Measurements from ENCODE around the gene INTS1. TPM values are rescaled to one million over a fixed set of nuclear protein-coding genes. Genes with fewer than 3 reads are reported as not detected.

Gene INTS1
- total and polyA plus RNA-seq, 4 experiments from 2014 or later: 6.0 to 137 (median 82.2) TPM

DNA sequence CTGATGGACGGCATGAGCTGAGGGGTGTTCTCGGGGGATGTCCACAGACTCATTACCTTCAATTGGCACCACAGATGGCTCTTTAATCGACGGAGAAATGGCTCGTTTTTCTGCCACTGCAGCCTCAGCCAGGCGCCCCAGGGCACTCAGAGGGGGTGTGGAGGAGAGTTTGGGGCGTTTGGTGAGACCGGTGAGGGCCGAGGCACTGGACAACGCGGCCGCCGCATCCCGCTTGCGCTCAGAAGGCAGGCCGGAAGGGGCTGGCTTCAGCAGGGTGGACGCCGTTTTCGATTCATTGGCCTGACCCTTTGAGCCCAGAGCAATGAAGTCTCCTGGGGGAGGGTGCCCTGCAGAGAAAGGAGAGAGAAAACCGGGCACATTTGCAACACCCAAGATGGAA, 1.3 kb downstream of the INTS1 start:
- POLR2A ChIA-PET (ENCODE audit: partially characterized antibody): interaction anchor here (1.2 kb wide), 1 partner anchor 10 kb away, joined by 4 read pairs; no protein-coding TSS in a partner anchor
- Mint-ChIP-seq H3K4me3 (peak overlapping the region; percentile 79 to 87 (median 86)), H3K4me1 (peaks cover 21 to 37% (median 31%) of the 10 kb centered on the region in 4 donors), H3K9me3 (peaks cover 0 to 3% (median 0%) of the 10 kb centered on the region in 8 donors), H3K36me3 (peaks cover 8 to 31% of the 10 kb centered on the region in 2 donors), H3K27me3 (no peaks in the 10 kb centered on the region), H3K27ac (peak overlapping the region in 6 of 7 donors; percentile 56 to 88 (median 79))
- H3K4me3 ChIP-seq (ENCODE audit: low read length in 2 of 2): peak overlapping the region in 1 of 2 donors; percentile 89
- H3K9me3 ChIP-seq (ENCODE audit: control insufficient read depth in 1 of 2, low read length in 2 of 2): no peaks in the 10 kb centered on the region
- DNase-seq: peak in 1 of 5 donors; percentile 33
- H3K27me3 ChIP-seq (ENCODE audit: insufficient read depth, low read length): no peaks in the 10 kb centered on the region
- peaks cover 25% of the 10 kb centered on the region for H3K36me3 ChIP-seq (ENCODE audit: insufficient read depth, low read length)
- CTCF ChIA-PET (ENCODE audit: partially characterized antibody): no interaction called here
- intact Hi-C loops (cut with micrococcal nuclease): no loop called here
- peaks cover 34% of the 10 kb centered on the region for H3K4me1 ChIP-seq (ENCODE audit: insufficient read depth, low read length)
- no peak overlapping the region for H3K27ac ChIP-seq (ENCODE audit: low read depth, low read length)

DNA sequence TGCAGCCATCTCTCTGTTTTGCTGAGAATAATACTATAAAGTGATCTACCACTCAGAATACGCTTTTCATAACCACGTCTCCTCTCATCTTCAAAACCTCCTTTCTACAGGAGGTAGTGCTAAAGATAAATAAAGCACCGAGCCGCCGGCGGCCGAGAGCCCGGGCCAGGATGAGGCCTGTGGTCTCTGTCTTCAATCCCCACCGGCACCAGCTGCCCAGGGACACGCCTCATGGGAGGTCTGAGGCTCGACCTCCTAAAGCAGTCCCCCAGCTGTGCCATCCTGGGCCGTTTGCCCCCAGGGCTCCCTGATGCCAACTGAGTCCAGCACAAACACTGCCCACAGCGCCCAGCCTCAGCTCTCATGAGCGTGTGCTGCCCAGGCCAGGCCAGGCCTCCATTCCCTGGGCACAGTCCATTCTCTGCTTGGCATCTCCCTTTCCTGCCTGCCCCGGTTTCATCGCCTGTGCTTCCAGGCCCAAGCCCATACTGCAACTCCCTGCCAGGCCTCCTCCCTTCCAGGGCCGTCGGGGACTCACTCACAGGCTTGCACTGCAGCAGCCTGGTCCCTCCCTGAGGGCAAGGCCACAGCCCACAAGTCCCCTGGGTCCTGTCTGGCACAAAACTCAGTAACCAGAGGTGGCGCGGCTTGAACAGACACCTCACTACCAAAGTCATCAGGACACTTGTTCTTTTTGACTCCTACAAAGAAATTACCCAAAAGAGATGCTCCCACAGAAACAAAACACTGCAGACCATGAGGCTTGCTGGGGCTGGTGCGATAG, 2.5 kb downstream of the INTS1 start:
- peaks cover 16 to 41% of the 10 kb centered on the region in 2 donors for H3K36me3 Mint-ChIP-seq
- Histone ChIP-seq H3K4me1 (ENCODE audit: insufficient read depth, low read length) (peaks cover 31% of the 10 kb centered on the region), H3K9me3 (ENCODE audit: control insufficient read depth in 1 of 2, low read length in 2 of 2) (no peaks in the 10 kb centered on the region), H3K27ac (ENCODE audit: low read depth, low read length) (no peak overlapping the region), H3K4me3 (ENCODE audit: low read length in 2 of 2) (no peak overlapping the region), H3K27me3 (ENCODE audit: insufficient read depth, low read length) (no peaks in the 10 kb centered on the region), H3K36me3 (ENCODE audit: insufficient read depth, low read length) (peaks cover 36% of the 10 kb centered on the region)
- peak overlapping the region; percentile 63 to 87 (median 84) for H3K4me3 Mint-ChIP-seq
- no peaks in the 10 kb centered on the region for H3K27me3 Mint-ChIP-seq
- ChIA-PET POLR2A (ENCODE audit: partially characterized antibody) (no interaction called here), CTCF (ENCODE audit: partially characterized antibody) (interaction anchor here (1.8 kb wide), 1 partner anchor 27 kb away, joined by 5 read pairs; no protein-coding TSS in a partner anchor)
- peak overlapping the region in 4 of 7 donors; percentile 61 to 81 (median 75) for H3K27ac Mint-ChIP-seq
- H3K9me3 Mint-ChIP-seq: peaks cover 0 to 3% (median 0%) of the 10 kb centered on the region in 8 donors
- DNase-seq: peak in 1 of 5 donors; percentile 9
- intact Hi-C loops (cut with micrococcal nuclease): no loop called here
- H3K4me1 Mint-ChIP-seq: peaks cover 18 to 33% (median 27%) of the 10 kb centered on the region in 4 donors

DNA sequence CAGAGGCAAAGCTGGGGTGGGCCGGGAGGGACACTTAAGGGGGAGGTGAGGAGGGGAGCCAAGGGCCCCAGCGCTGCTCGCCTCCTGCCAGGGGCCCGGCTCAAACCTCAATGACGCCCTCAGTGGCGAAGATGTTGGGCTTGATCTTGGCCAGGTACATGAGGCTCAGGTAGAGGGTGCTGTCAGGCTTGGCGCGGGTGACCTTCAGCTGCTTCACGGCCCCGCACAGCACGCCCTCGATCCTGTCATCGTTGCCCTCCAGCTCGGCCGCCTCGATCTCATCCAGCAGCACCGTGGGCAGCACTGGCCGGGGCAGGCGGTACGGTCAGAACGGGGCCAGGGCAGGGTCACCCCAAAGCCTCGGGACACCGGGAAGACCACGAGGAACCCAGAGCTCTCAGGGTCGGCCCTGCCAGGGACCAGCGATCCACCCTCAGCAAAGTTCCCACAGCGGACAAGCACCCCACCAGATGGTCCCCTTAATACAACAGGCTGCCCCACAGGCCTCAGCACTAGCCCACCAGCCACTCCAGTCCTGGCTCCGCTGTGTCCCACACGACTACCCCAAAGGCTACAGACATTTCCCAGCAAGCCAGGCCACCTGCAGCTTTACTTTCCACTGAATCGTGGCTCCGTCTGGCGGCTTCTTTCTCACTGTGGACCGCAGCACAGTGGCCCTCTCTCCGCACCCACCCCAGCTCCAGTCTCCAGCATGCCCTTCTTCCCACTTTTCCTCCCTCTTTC, 4.0 kb downstream of the INTS1 start:
- intact Hi-C loops (cut with micrococcal nuclease): no loop called here
- Histone ChIP-seq H3K4me3 (ENCODE audit: low read length in 2 of 2) (no peak overlapping the region), H3K9me3 (ENCODE audit: control insufficient read depth in 1 of 2, low read length in 2 of 2) (no peaks in the 10 kb centered on the region), H3K36me3 (ENCODE audit: insufficient read depth, low read length) (peaks cover 41% of the 10 kb centered on the region), H3K27me3 (ENCODE audit: insufficient read depth, low read length) (no peaks in the 10 kb centered on the region), H3K4me1 (ENCODE audit: insufficient read depth, low read length) (peaks cover 24% of the 10 kb centered on the region), H3K27ac (ENCODE audit: low read depth, low read length) (no peak overlapping the region)
- no peak for DNase-seq
- Mint-ChIP-seq H3K9me3 (no peaks in the 10 kb centered on the region), H3K27me3 (no peaks in the 10 kb centered on the region), H3K4me3 (no peak overlapping the region), H3K4me1 (peaks cover 14 to 30% (median 22%) of the 10 kb centered on the region in 4 donors), H3K27ac (peak overlapping the region in 2 of 7 donors; percentile 13 to 15), H3K36me3 (peaks cover 16 to 44% of the 10 kb centered on the region in 2 donors)
- POLR2A ChIA-PET (ENCODE audit: partially characterized antibody): no interaction called here
- CTCF ChIA-PET (ENCODE audit: partially characterized antibody): interaction anchor here (1.8 kb wide), 1 partner anchor 26 kb away, joined by 5 read pairs; no protein-coding TSS in a partner anchor

DNA sequence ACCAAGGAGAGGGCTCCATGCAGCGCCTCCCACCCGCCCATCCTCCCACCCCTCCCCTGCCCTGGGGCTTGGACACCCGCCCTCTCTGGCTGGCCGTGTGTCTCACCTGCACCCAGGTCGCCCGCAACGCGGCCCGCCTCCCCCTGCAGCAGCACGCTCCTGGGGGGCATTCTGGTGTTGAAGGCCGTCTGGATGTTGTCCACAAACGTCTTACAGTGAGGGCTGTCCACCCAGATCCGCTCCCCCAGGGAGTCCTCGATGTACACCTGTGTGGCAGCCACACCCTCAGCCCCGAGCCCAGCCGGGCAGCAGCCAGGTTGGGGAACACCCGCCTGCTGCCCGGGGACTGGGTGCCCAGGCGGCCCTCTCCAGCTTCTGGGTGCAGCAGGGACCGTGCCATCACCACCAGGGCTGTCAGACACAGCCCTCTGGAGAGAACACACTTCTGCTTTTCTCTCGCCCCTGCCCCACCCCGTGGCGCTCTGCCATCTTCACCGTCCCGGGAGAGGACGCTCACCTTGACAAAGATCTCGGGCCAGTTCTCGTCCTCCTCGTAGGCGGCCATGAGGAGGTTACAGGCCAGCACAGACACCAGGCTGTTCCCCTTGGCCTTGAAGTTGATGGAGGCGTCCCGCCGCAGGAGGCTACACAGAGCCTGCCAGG, 4.7 kb downstream of the INTS1 start:
- H3K9me3 Mint-ChIP-seq: no peaks in the 10 kb centered on the region
- H3K4me1 Mint-ChIP-seq: peaks cover 14 to 28% (median 22%) of the 10 kb centered on the region in 4 donors
- ChIA-PET CTCF (ENCODE audit: partially characterized antibody) (no interaction called here), POLR2A (ENCODE audit: partially characterized antibody) (no interaction called here)
- peaks cover 16 to 44% of the 10 kb centered on the region in 2 donors for H3K36me3 Mint-ChIP-seq
- Histone ChIP-seq H3K36me3 (ENCODE audit: insufficient read depth, low read length) (peaks cover 41% of the 10 kb centered on the region), H3K27ac (ENCODE audit: low read depth, low read length) (no peak overlapping the region), H3K27me3 (ENCODE audit: insufficient read depth, low read length) (no peaks in the 10 kb centered on the region), H3K4me3 (ENCODE audit: low read length in 2 of 2) (no peak overlapping the region), H3K9me3 (ENCODE audit: control insufficient read depth in 1 of 2, low read length in 2 of 2) (no peaks in the 10 kb centered on the region), H3K4me1 (ENCODE audit: insufficient read depth, low read length) (peaks cover 24% of the 10 kb centered on the region)
- DNase-seq: no peak
- no peak overlapping the region for H3K27ac Mint-ChIP-seq
- H3K27me3 Mint-ChIP-seq: no peaks in the 10 kb centered on the region
- intact Hi-C loops (cut with micrococcal nuclease): no loop called here
- no peak overlapping the region for H3K4me3 Mint-ChIP-seq

DNA sequence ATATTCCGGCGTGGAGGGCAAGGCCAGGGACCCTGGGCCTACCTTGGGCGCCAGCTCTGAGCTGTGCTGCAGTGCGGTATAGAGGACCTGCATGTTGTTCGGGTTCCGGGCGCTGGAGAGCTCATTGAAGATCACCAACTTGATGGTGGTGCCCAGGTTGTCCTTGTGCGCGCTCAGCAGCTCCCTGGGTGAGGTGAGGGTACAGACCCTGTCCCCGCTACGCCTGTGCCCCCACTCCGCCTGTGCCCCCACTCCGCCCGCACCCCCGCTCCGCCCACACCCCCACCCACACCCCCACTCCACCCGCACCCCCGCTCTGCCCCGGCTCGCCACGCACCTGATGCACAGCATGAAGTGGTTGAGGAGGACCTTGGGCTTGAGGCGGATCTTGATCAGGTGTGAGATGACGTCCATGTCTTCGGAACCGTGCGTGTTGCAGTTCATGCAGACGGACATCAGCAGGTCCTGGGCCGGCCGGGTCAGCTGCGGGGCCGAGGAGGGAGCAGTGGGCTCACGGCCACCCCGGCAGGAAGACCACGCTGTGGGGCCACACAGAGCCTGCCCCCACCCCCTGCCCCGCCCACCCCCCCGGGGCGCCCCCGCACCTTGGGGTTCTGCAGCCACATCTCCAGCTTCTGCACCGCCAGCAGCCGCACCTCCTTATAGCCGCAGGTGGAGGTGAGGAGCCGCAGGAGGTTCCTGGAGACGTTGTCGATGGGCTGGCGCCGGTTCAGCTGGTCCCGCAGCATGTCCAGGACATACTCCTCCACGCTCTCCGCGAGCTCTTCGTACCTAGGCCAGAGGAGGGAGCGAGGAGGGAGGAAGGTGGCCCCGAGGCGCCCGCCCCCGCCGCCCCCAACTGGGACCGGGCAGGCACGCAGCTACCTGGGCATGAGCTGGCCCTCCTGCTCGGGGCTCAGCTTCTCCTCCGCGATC, 5.6 kb downstream of the INTS1 start:
- Mint-ChIP-seq H3K36me3 (peaks cover 16 to 42% of the 10 kb centered on the region in 2 donors), H3K27me3 (no peaks in the 10 kb centered on the region), H3K4me3 (no peak overlapping the region), H3K4me1 (peaks cover 14 to 23% (median 22%) of the 10 kb centered on the region in 4 donors), H3K9me3 (no peaks in the 10 kb centered on the region), H3K27ac (no peak overlapping the region)
- POLR2A ChIA-PET (ENCODE audit: partially characterized antibody): no interaction called here
- no peaks in the 10 kb centered on the region for H3K27me3 ChIP-seq (ENCODE audit: insufficient read depth, low read length)
- CTCF ChIA-PET (ENCODE audit: partially characterized antibody): interaction anchor here (1.0 to 1.5 kb wide), 2 partner anchors 10 to 24 kb away, joined by 4 to 5 read pairs; no protein-coding TSS in a partner anchor
- peaks cover 41% of the 10 kb centered on the region for H3K36me3 ChIP-seq (ENCODE audit: insufficient read depth, low read length)
- DNase-seq: peak in 1 of 5 donors; percentile 23
- intact Hi-C loops (cut with micrococcal nuclease): no loop called here
- H3K4me1 ChIP-seq (ENCODE audit: insufficient read depth, low read length): peaks cover 23% of the 10 kb centered on the region
- H3K9me3 ChIP-seq (ENCODE audit: control insufficient read depth in 1 of 2, low read length in 2 of 2): no peaks in the 10 kb centered on the region
- H3K27ac ChIP-seq (ENCODE audit: low read depth, low read length): no peak overlapping the region
- no peak overlapping the region for H3K4me3 ChIP-seq (ENCODE audit: low read length in 2 of 2)

DNA sequence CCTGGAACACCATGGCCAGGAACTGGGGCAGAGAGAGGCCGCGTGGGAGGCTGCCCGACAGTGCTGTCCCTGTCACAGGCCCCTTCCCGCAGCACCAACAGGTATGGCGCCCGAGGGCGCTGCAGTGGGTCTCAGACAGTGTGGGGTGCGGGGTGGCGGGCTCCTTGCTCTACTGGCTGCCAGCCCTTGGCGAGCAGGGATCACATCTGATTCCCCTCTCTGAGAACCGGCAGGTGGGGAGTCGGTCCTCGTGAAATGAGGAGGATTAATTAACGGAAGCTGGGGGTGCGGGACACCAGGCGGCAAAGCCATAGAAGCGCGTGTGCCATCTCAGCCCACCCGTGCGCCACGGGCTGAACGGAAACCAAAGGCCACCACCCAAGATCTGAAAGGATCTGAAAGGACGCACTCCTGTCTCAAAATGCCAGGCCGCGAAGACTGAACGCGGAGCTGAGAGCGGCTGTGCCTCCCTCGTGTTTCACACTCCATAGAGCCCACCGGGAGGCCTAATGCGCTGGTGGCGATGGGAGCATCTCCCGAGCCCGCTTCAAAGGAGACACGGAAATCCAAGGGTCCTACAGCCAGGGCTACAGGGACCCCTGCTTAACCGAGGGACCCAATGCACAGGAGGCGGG, 6.8 kb downstream of the INTS1 start:
- Mint-ChIP-seq H3K4me1 (peaks cover 11 to 14% (median 13%) of the 10 kb centered on the region in 4 donors), H3K27ac (no peak overlapping the region), H3K36me3 (peaks cover 19 to 41% of the 10 kb centered on the region in 2 donors), H3K4me3 (no peak overlapping the region), H3K27me3 (no peaks in the 10 kb centered on the region), H3K9me3 (no peaks in the 10 kb centered on the region)
- Histone ChIP-seq H3K4me1 (ENCODE audit: insufficient read depth, low read length) (peaks cover 11% of the 10 kb centered on the region), H3K27me3 (ENCODE audit: insufficient read depth, low read length) (no peaks in the 10 kb centered on the region), H3K4me3 (ENCODE audit: low read length in 2 of 2) (no peak overlapping the region), H3K9me3 (ENCODE audit: control insufficient read depth in 1 of 2, low read length in 2 of 2) (no peaks in the 10 kb centered on the region), H3K36me3 (ENCODE audit: insufficient read depth, low read length) (peaks cover 39% of the 10 kb centered on the region), H3K27ac (ENCODE audit: low read depth, low read length) (no peak overlapping the region)
- intact Hi-C loops (cut with micrococcal nuclease): no loop called here
- DNase-seq: no peak
- POLR2A ChIA-PET (ENCODE audit: partially characterized antibody): no interaction called here
- CTCF ChIA-PET (ENCODE audit: partially characterized antibody): interaction anchor here (0.6 to 1.5 kb wide), 3 partner anchors 8 to 816 kb away, joined by 3 to 5 read pairs (median 4); no protein-coding TSS in a partner anchor
